GM04504 (cell line): ENCODE results near the gene OAF.

Experiments
- DNase-seq: peaks from one replicate; pipeline ENCODE4 v3.0.0-alpha.2; 2012; ENCODE audit warnings: low read depth

Gene OAF

GRCh38 chr11:120183701-120184141 lies 27.1 kb upstream of the OAF start:
- no peak for DNase-seq

- DNase-seq = no peak
Observed at GRCh38 chr11:120184371-120184945, 26.4 kb upstream of the OAF start.

GRCh38 chr11:120184946-120185705 lies 25.7 kb upstream of the OAF start:
- no peak for DNase-seq

GRCh38 chr11:120185706-120186455 lies 25.0 kb upstream of the OAF start:
- DNase-seq = no peak

- DNase-seq = no peak
Observed at GRCh38 chr11:120186456-120186773, 24.4 kb upstream of the OAF start.

- DNase-seq = no peak
Observed at GRCh38 chr11:120186774-120187591, 23.8 kb upstream of the OAF start.

- DNase-seq = no peak
Observed at GRCh38 chr11:120188371-120188770, 22.5 kb upstream of the OAF start.

GRCh38 chr11:120188811-120189455 lies 21.9 kb upstream of the OAF start:
- DNase-seq = no peak

GRCh38 chr11:120191058-120191457 lies 19.8 kb upstream of the OAF start:
- no peak for DNase-seq

- no peak for DNase-seq
Observed at GRCh38 chr11:120192831-120193625, 17.8 kb upstream of the OAF start.

GRCh38 chr11:120194166-120194565 lies 16.7 kb upstream of the OAF start:
- no peak for DNase-seq

- no peak for DNase-seq
Observed at GRCh38 chr11:120195601-120196320, 15.1 kb upstream of the OAF start.

GRCh38 chr11:120196826-120197225 lies 14.0 kb upstream of the OAF start:
- no peak for DNase-seq

- DNase-seq = peak; percentile 57
Observed at GRCh38 chr11:120197251-120197891, 13.5 kb upstream of the OAF start.

- no peak for DNase-seq
Observed at GRCh38 chr11:120197977-120198376, 12.9 kb upstream of the OAF start.

GRCh38 chr11:120198403-120198786 lies 12.4 kb upstream of the OAF start:
- no peak for DNase-seq

GRCh38 chr11:120198787-120199469 lies 11.9 kb upstream of the OAF start:
- DNase-seq = no peak

GRCh38 chr11:120199613-120200012 lies 11.2 kb upstream of the OAF start:
- no peak for DNase-seq

GRCh38 chr11:120200677-120201076 lies 10.2 kb upstream of the OAF start:
- no peak for DNase-seq
